ENCODE data around the gene TRPT1.

DNA sequence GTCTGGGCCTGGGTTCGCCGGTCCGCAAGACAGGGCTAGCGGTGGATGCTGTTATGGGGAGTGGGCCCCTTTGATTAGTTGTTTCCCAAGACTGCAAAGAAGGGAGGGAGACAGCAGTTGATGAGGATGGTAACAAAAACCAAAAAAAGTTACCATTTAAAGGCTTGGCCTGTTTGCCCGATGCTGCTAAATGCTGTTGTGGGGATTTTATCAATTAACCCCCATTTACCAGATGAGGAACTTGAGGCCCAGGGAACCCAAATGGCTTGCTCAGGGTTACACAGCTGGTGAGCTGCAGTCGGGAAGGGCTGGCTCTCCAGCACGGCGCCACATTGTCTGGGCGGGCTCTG lies 3.4 kb downstream of the TRPT1 start:
- TF ChIP-seq SUZ12 (IDR thresholded peaks at IDR 0.05; ENCODE audit: extremely low read depth, insufficient read depth, insufficient read length) (no peak), YY1 (IDR thresholded peaks at IDR 0.05; ENCODE audit: insufficient read depth, insufficient read length) (no peak)

Measured in NT2/D1 (cell line).